Ovary (tissue), 3 donors: ENCODE measurements around the gene LCN12.

Source experiments
- CTCF ChIP-seq, 3 donors: fragments of 450-650 bp in 2 of 3; fragments of 200-600 bp in 1 of 3; IDR thresholded peaks; one replicate each; pipeline versions ENCODE4 v1.5.1 to v1.8.0; 2016 to 2022; ENCODE audit warnings: antibody characterized with exemption in 3 of 3, mild to moderate bottlenecking in 1 of 3
- EP300 ChIP-seq: sonication (generic); formaldehyde crosslinking; IDR thresholded peaks from one replicate; pipeline ENCODE4 v1.6.1; 2017; ENCODE audit warnings: antibody characterized with exemption
- donor health status: DM: no; HTN: no; CAD: no.

DNA sequence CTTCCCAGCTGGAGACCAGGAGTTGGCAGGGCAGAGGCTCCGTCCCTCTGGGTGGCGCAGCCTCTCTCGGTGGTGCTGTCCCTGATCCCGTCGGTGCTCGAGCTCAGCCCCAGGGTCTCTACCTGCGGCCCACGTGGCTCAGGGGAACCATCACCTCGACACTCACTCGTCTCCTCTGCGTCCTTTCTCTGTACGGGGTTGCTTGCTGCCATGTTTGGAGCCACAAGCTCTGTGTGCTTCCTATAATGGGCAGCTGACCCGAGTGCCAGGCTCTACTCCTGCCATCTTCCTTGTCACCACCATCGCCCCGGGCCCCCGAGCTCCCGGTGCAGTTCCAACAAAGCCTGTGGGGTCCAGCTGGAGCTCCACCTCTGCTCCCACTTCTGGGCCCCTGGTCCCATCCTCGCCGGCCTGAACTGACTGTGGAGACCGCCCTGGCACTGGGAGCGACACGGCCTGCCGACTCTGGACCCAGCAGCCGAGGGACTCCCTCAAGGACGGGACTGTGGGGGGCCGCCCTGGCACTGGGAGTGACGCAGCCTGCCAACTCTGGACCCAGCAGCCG lies 12.6 kb upstream of the LCN12 start:
- no peak for TF ChIP-seq CTCF (IDR thresholded peaks at IDR 0.05)
- TF ChIP-seq EP300: no peak
